IPS-11a (cell line): Measurements from ENCODE around the gene LAMB1.
A peak's percentile ranks its signal among the peaks of the same experiment; 100 is the strongest.
"Not testable (repeated sequence)": the region's sequence is repeated elsewhere in the genome, so short reads cannot be mapped to it uniquely, and the experiment has no call there.

Experiments used
- H3K4me3 ChIP-seq: one replicate; pipeline ENCODE4 v1.5.1; 2013; ENCODE audit warnings: low read depth, low read length, control low read depth

The LAMB1 gene

DNA sequence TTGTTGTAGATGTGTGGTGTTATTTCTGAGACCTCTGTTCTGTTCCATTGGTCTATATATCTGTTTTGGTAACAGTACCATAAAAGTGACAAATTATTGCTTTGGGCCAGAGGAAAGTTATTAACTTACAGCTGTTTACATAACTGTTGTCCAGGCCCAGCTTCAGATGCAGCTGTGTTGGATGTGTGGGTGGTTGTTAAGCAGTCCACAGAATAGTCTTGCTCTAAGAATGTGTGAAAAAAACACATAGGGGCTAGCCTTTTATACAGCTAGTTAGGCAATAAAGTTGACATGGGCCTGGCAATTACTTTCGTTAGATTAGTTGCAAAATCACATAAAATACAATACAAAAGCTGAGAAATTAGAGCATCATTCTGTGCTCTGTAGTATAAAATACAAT is 80.1 kb downstream of the LAMB1 start:
- no peak overlapping the region for H3K4me3 ChIP-seq

DNA sequence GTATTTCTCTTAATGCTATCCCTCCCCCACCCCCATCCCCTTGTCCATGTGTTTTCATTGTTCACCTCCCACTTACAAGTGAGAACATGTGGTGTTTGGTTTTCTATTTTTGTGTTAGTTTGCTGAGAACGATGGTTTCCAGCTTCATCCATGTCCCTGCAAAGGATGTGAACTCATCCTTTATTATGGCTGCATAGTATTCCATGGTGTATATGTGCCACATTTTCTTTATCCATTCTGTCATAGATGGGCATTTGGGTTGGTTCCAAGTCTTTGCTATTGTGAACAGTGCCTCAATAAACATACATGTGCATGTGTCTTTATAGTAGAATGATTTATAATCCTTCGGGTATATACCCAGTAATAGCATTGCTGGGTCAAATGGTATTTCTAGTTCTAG is 81.1 kb downstream of the LAMB1 start:
- H3K4me3 ChIP-seq: not testable (repeated sequence)

DNA sequence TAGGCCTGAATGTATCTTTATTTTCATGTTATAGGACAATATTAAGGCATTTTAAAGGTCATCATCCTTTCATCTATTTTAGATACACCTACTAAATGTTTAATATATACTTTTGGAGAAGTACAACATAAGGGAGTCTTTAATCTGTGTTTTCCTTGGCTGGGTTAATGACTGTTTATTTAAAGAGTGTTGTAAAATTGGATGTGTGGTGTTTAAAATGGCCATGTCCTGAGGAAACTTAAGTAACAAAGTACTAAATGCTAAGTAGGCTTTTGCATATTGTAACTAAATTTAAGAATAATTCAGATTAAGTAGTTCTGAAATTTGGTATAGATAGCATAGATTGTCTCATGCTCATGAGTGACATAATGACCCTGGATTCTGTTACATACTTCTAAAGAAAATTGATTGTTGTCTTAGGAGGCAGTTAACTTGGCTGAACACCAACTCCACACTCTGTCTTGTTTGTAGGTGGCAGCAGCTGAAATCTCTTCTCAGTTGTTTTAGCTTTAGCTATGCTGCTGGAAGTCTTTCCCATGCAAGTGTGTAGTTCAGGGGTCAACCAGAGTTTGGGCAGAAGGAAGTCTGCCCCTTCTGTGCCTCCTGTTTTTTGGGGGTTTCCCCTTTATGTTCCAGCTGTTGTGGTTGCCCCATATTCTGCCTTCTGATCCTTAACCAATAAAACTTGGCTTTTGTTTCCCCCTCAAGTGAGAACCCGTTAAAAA is 82.8 kb downstream of the LAMB1 start:
- no peak overlapping the region for H3K4me3 ChIP-seq

DNA sequence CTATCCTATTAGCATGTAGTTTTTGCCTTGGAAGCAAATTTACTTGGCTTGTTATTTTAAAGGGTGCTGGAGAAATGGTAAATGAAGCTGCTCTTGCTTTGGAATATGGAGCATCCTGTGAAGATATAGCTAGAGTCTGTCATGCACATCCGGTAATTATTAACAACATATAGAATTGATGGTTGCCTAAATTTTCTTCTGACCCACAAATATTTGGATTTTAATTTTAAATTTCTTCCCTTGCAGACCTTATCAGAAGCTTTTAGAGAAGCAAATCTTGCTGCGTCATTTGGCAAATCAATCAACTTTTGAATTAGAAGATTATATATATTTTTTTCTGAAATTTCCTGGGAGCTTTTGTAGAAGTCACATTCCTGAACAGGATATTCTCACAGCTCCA is 84.0 kb downstream of the LAMB1 start:
- H3K4me3 ChIP-seq: no peak overlapping the region

DNA sequence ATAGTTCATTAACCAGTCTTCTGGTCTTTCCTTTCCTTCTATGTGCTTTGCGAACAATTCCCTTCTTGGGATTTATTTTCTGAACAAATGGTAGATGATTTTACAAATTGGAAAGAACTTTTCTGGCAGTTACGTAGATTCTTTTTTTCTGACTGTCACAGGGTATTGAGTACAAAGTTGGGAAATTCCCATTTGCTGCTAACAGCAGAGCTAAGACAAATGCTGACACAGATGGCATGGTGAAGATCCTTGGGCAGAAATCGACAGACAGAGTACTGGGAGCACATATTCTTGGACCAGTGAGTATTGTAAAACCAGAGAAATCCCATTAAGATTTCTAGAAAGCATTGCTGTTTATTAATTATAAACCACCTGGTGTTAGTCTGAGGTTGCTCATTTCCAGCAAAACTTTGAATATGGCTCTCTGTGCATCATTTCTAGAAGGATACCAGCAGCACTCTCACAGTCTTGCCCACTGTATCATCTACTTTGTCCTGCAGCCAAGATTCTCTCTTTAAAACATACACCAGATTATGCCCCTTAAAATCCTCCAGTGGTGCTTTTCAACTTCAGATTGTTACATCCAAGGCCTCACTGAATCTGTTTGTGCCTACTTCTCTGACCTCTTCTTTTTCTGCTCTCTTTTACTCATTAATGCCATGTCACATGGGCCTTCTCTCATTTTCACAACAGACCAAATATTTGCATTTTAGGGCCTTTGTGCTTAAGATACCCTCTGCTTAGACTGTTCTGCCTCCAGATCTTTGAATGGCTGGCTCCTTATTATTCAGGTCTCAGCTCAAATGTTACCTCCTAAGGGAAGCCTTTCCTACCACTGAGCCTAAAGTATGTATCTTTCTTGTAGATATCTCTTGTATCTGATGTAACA is 85.0 kb downstream of the LAMB1 start:
- H3K4me3 ChIP-seq: no peak overlapping the region

DNA sequence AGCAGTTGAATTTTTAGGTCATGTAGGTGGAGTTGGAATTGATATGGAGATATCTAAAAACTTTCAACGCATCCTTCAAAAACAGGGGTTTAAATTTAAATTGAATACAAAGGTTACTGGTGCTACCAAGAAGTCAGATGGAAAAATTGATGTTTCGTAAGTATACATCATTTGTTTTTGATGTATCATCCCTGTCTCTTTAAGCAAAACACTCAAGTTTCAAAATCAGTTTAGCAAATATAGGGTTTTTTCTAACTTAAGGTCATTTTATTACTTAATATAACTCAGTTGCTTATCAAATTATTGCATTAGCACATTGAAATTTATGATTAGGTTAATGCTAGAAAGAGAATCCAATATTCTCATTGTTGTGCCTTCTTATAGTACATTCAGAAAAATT is 87.4 kb downstream of the LAMB1 start:
- H3K4me3 ChIP-seq: no peak overlapping the region

DNA sequence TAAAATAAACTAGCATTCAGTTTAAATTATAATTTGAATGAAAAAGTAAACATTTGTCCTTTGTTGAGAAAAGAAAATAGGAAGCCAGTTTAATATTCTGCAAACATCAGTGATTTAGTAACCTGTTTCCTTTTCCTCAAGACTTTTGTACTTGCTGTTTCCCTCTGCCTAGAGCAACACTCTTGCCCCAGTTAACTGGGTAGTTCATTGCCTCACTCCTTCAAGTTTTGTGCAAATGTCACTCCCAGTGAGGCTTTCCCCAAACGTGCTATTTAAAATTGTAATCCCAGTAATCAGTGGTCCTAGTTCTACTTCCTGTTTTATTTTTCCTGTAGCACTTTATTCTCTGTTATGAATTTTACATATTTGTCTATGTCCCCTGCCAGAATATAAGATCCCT is 88.1 kb downstream of the LAMB1 start:
- H3K4me3 ChIP-seq: no peak overlapping the region

DNA sequence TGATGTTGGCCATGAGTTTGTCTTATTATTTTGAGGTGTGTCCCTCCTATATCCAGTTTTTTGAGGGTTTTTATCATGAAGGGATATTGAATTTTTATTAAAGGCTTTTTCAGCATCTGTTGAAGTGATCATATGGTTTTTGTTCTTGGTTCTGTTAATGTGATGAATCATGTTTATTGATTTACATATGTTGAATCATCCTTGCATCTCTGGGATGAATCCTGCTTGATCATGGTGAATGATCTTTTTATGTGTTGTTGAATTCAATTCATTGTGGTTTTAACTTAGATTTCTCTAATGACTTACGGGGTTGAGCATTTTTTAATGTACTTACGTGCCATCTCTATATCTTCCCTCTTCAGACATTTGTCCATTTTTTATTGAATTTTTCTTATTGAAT is 89.1 kb downstream of the LAMB1 start:
- H3K4me3 ChIP-seq: no peak overlapping the region

DNA sequence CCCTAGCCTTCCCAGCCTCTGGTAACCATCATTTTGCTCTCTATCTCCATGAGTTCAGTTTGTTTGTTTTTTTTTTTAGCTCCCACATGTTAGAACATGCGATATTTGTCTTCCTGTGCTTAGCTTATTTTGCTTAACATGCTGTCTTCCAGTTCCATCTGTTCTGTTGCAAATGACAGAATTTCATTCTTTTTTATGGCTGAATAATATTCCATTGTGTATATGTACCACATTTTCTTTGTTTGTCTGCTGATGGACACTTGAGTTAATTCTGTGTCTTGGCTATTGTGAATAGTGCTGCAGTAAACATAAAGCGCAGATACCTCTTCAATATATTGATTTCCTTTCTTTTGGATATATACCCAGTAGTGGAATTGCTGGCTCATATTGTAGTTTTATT is 91.0 kb downstream of the LAMB1 start:
- no peak overlapping the region for H3K4me3 ChIP-seq

DNA sequence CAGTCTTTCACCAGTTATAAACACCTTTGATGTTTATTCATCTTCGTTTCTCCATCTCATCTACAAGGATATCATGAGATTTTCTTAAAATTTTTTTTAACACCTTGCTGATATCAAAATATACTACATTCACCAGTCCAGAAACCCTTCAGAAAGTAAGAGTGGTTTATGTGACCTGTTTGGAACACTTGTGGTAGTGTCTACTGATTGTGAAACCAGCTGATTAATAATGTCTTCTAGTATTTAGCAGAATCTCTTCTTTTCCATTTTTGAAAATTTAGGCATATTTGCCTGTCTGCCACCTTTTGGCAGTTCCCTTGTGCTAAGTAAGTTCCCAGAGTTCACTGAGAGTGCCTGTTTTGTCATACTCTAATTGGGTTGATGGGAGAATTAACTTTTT is 93.5 kb downstream of the LAMB1 start:
- no peak overlapping the region for H3K4me3 ChIP-seq

DNA sequence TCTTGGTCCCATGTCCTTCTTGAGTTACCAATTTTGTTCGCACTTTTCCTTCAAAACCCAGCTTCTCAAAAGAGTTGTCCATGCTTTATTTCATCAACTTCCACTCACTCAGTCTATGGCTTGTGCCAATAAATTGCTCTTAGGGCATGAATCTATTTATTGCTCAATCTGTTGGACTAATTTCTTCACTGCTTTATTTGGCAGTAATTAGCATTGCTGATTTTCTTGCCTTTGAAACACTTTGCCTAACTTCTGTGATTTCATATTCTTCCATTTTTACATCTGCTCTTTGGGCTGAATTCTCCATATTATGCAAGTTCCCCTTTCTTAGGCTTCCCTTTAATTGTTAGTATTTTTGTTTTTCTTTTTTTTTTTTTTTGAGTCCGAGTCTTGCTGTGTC is 95.2 kb downstream of the LAMB1 start:
- H3K4me3 ChIP-seq: no peak overlapping the region

DNA sequence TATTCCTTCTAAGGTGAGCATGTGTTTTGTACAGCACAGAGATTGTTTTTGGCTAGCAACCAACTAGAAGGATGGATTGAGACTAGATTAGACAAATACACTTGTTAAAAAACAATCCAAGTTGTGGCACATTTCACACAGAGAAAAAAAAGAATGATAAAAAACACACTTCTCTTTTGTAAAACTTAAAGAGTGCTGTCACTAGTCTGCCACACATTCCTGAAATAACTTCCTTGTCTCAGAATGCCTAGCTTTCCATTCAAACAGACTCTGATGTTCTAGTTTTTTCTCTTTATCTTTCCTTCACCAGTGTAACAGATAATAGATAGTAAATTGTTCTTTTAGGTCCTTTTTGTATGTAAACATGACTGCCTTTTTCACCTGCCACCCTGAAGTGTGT is 100.6 kb downstream of the LAMB1 start:
- no peak overlapping the region for H3K4me3 ChIP-seq

DNA sequence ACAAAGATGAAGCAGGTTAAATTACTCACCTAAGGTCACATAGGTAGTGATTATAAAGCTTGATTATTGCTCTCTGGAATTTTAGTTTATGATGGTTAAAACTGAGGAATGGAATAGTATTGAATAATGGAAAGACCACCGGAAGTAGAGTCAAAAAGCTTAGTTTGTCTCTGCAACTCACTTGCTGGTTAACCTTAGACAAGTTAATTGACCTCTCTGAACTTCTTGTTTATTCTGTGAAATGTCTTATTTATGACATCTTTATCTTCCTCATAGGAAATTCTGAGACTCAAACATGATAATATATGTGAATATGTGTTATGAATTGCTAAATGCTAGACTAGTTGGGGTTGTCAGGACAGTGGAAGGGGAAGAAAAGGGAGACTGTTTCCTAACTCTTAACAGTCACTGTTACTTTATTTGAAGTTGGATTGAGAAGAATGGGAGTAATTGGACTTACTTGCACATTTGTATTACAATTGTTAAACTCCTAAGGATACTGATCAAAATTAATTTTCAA is 102.4 kb downstream of the LAMB1 start:
- H3K4me3 ChIP-seq: no peak overlapping the region

DNA sequence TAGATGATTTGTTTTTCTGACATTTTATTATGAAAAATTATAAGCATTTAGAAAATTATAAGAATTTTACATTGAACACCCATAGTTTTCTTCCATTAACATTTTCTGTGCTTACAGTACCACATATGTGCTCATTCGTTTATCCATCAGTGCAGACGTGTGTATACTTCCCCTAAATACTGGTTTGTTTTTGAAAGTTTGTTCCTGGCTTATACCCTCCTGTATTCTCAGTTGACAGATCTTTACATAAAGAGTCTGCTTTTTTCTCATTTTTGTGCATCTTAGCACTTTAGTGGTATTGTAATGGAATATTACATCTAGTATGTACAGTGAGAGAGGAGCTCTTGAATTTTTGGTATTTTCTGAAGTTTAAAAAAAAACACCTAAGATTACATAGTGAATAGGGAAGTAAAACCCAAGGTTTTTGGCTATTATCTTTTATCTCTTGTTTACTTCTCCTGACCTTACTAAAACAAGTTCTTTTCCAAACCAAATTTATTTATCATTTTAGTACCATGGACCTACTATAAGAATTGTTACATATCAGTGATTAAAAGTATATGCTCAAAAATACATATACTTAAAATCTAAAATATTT is 103.9 kb downstream of the LAMB1 start:
- no peak overlapping the region for H3K4me3 ChIP-seq

DNA sequence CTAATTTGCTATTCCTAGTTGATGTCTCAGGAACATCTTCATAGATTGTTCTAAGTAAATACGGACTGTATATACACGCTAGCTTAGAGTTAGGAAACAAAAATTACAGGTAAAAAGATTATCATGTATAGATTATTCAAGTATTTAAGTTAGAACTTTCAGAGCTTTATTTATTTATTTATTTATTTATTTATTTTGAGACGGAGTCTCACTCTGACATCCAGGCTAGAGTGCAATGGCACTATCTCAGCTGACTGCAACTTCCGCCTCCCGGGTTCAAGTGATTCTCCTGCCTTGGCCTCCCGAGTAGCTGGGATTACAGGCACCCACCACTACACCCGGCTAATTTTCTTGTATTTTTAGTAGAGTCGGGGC is 110.6 kb downstream of the LAMB1 start:
- H3K4me3 ChIP-seq: not testable (repeated sequence)

DNA sequence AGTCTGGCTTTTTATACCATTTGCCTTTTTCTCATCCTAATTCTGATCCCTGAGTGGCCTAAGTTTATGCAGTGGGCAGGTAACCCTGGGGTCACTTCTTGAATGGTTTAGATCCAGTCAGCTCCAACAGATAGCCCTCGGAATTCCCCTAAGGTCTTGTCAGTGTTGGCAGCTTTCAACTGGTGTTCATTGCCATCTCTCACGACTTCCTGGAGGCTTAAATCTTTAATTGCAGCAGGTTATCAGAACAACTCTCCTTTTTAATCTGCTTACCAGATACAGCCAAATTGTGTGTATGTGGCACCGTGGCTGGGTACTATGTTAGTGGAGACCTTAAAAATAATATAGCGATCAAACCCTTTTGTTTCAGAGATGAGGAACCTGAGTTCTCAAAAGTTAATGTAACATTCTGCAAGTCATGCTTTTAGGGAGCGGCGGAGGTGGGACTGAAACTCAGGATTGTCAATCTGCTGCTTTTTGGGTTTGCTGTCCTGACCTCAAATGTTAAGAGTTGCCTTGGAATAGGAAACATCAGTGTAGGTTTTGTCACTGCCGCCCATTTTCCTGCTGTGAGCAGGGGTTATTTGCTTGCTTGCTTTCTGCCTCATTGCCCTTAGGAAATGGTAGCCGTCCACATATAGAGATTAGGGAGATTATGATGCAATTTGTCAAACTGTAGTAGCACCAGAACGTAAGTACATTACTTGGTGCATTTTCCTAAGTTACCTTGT is 111.2 kb downstream of the LAMB1 start:
- H3K4me3 ChIP-seq: peak overlapping the region; percentile 82

DNA sequence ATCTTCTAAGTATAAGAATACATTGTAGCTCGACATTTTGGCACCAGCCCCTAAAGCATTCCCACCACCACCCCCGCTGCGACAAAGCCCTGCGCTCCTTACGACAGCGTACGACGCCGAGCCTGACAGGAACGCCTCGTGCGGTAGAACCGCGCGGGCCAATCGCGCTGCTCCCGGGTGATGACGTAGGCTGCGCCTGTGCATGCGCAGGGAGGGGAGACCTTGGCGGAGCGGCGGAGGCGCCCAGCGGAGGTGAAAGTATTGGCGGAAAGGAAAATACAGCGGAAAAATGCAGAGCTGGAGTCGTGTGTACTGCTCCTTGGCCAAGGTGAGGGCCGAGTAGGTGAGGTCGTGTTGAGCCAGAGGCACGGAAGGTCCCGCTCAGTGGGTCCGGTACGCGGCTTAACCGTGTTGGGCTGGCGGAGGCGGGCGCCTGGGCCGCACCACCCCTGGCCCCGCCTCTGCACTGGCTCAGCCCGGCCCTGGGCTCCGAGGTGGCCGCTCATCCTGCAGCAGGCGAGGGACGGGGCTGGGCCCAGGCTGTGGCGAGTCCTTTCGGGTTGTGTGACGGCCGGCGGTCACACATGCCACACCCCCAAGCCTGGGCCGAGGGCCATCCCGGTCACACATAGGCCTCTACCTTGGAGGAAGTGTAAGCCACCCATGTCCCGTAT is 111.9 kb downstream of the LAMB1 start, which contains the start of gene DLD:
Gene DLD (plus strand): TSS at position 222 of the 674 bp plus-strand sequence. CDS start 68 bp downstream, at position 290.
- peak within 1 kb of the TSS; percentile 82 for H3K4me3 ChIP-seq

DNA sequence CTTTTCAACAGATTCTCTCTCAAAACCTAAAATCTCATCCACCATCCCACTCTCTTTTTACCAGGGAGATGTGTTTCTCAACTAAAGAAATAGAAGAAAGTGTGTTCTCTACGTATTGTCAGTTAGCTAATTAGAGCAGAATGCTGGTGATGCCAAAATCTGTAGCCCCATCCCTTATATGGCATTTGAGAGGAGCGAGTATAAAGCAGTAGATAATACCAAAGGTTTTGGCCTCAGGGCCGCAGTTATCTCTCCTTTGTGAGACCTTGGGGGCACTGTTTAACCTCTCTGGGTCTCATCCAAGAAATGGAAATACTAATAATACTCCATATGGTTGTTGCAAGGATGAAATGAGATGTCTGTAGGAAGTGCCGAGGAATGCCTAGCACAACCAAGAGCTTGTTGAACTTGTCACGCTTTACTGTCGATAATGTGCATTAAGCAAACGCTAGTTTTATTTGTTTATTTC is 112.4 kb downstream of the LAMB1 start:
- H3K4me3 ChIP-seq: peak overlapping the region; percentile 82

DNA sequence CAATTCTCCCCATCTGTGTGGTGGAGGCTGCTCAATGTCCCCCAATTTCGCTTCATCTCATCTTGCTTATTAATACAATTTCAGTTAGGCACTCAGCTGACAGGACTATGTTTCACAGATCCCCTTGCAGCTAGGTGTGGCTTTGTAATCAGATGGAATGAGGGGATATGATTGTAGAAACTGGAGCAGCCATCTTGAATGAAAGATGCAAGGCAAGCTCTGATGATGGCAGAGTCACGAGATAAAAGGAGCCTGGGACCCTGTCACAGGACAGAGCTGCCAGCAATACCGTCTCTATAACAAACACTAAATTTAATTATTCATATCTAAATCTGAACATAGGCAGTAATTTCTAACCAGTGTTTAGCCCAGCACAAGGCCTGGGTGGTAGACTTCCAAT is 113.0 kb downstream of the LAMB1 start:
- H3K4me3 ChIP-seq: no peak overlapping the region

DNA sequence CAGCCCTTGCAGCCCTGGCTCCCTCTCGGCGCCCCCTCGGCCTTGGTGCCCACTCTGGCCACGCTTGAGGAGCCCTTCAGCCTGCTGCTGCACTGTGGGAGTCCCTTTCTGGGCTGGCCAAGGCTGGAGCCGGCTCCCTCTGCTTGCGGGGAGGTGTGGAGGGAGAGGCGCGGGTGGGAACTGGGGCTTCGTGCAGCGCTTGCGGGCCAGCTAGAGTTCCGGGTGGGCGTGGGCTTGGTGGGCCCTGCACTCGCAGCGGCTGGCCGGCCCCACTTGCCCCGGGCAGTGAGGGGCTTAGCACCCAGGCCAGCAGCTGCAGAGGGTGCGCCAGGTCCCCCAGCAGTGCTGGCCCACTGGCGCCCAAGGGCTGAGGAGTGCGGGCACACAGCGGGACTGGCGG is 115.1 kb downstream of the LAMB1 start:
- not testable (repeated sequence) for H3K4me3 ChIP-seq
